HL-60/S4 (cell line): ENCODE measurements around the gene TBRG4.

Experiments used
- in situ Hi-C: fragments of 300-500 bp; cut with MboI; formaldehyde crosslinking; loops from 2 replicates; pipeline ENCODE4 v1.14.3; 2022; ENCODE audit warnings: low sequenced_read_pairs

The TBRG4 gene

GRCh38 chr7:45080265-45080957, 31.1 kb downstream of the TBRG4 start:
- in situ Hi-C loops, result no loop called here

GRCh38 chr7:45078125-45078681, 33.3 kb downstream of the TBRG4 start:
- in situ Hi-C loops, result no loop called here

GRCh38 chr7:45077579-45077978, 33.9 kb downstream of the TBRG4 start:
- in situ Hi-C loops, result no loop called here

- in situ Hi-C loops, result no loop called here
Measured at GRCh38 chr7:45076946-45077345, 34.6 kb downstream of the TBRG4 start.

GRCh38 chr7:45075871-45076796, 35.4 kb downstream of the TBRG4 start:
- in situ Hi-C loops, result no loop called here

GRCh38 chr7:45075355-45075644, 36.2 kb downstream of the TBRG4 start:
- in situ Hi-C loops, result no loop called here

- in situ Hi-C loops, result no loop called here
Measured at GRCh38 chr7:45074528-45075354, 36.8 kb downstream of the TBRG4 start.

- in situ Hi-C loops, result no loop called here
Measured at GRCh38 chr7:45073786-45074527, 37.5 kb downstream of the TBRG4 start.

GRCh38 chr7:45073031-45073785, 38.3 kb downstream of the TBRG4 start:
- in situ Hi-C loops, result no loop called here

- in situ Hi-C loops, result no loop called here
Measured at GRCh38 chr7:45072131-45073030, 39.1 kb downstream of the TBRG4 start.

- in situ Hi-C loops, result no loop called here
Measured at GRCh38 chr7:45071528-45071927, 40.0 kb downstream of the TBRG4 start.

GRCh38 chr7:45070254-45070642, 41.2 kb downstream of the TBRG4 start:
- in situ Hi-C loops, result no loop called here

GRCh38 chr7:45069444-45070253, 41.8 kb downstream of the TBRG4 start:
- in situ Hi-C loops, result no loop called here

- in situ Hi-C loops, result no loop called here
Measured at GRCh38 chr7:45068236-45069023, 43.1 kb downstream of the TBRG4 start.

- in situ Hi-C loops, result no loop called here
Measured at GRCh38 chr7:45067582-45067981, 43.9 kb downstream of the TBRG4 start.

GRCh38 chr7:45066409-45066808, 45.1 kb downstream of the TBRG4 start:
- in situ Hi-C loops, result no loop called here
